Adipocyte (in vitro differentiated cells): ENCODE data around the gene HLCS.

Experiments
- DNase-seq: peaks from one replicate; pipeline ENCODE4 v3.0.0-alpha.2; 2015; ENCODE audit warnings: low read depth
- H3K27me3 ChIP-seq: replicated peaks from 2 replicates; pipeline ENCODE4 v1.7.0; 2013; ENCODE audit warnings: mild to moderate bottlenecking, low read length, moderate library complexity; ENCODE audit not compliant: control insufficient read depth, insufficient read depth
- H3K36me3 ChIP-seq: 2 replicates; pipeline ENCODE4 v1.7.0; 2013; ENCODE audit warnings: low read length, mild to moderate bottlenecking, moderate library complexity; ENCODE audit not compliant: control insufficient read depth, insufficient read depth, severe bottlenecking
- H3K4me1 ChIP-seq: 2 replicates; pipeline ENCODE4 v1.7.0; 2013; ENCODE audit warnings: mild to moderate bottlenecking, low read length, moderate library complexity; ENCODE audit not compliant: control insufficient read depth, insufficient read depth
- H3K4me3 ChIP-seq: 2 replicates; pipeline ENCODE4 v1.7.0; 2013; ENCODE audit warnings: mild to moderate bottlenecking, low read length, moderate library complexity
- H3K9ac ChIP-seq: 2 replicates; pipeline ENCODE4 v1.7.0; 2013; ENCODE audit warnings: mild to moderate bottlenecking, low read length, moderate library complexity
- H3K9me3 ChIP-seq: 2 replicates; pipeline ENCODE4 v1.7.0; 2013; ENCODE audit warnings: mild to moderate bottlenecking, low read length, moderate library complexity; ENCODE audit not compliant: control insufficient read depth

Gene HLCS

DNA sequence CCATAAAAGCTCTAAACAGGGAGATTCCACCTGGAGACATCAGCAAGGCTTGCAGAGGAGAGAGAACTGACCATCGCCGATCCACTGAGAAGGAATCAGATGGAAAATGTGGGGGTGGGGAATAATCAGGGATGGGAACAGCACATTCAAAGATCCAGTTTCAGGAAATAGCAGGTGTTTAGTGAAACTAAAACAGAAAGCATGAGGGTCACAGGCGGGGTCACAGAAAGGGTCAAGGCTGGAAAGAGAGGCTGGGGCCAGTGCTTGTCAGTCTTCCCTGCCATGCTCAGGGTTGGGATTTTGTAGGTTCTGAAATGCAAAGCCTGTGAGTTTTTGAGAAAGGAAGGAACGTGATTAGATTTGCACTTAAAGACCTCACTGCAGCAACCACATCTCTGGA, 103.2 kb downstream of the HLCS start:
- no peak overlapping the region for H3K4me3 ChIP-seq
- DNase-seq: no peak
- H3K9ac ChIP-seq: no peak overlapping the region
- peaks cover 15% of the 10 kb centered on the region for H3K4me1 ChIP-seq
- H3K27me3 ChIP-seq: no peaks in the 10 kb centered on the region
- no peaks in the 10 kb centered on the region for H3K36me3 ChIP-seq
- no peaks in the 10 kb centered on the region for H3K9me3 ChIP-seq

DNA sequence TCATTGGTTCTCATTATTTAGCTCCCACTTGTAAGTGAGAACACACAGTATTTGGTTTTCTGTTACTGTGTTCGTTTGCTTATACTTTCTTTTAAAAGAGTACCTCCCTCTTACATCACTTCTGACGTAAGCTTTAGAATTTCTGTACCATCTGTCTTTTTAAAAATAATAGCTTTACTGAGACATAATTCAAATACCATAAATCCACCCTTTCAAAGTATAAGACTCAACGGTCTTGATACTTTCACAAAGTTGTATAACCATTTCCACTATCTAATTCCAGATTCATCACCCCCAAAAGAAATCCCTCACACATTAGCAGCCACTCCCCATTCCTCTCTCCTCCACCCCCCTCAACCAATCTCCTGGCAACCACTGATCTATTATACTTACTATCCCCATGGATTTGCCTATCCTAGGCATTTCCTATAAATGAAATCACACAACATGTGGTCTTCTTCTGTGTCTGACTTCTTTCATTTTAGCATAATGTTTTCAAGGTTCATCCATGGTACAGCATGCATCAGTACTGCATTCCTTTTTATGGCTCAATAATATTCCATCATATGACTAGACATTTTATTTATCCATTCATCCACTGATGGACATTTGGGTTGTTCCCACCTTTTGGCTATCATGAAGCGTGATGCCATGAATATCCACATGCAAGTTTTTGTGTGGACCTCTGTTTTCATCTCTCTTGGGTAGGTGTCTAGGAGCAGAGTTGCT, 104.7 kb downstream of the HLCS start:
- Histone ChIP-seq H3K36me3 (no peaks in the 10 kb centered on the region), H3K9ac (no peak overlapping the region), H3K4me1 (peaks cover 12% of the 10 kb centered on the region), H3K9me3 (no peaks in the 10 kb centered on the region), H3K4me3 (no peak overlapping the region), H3K27me3 (no peaks in the 10 kb centered on the region)
- no peak for DNase-seq

DNA sequence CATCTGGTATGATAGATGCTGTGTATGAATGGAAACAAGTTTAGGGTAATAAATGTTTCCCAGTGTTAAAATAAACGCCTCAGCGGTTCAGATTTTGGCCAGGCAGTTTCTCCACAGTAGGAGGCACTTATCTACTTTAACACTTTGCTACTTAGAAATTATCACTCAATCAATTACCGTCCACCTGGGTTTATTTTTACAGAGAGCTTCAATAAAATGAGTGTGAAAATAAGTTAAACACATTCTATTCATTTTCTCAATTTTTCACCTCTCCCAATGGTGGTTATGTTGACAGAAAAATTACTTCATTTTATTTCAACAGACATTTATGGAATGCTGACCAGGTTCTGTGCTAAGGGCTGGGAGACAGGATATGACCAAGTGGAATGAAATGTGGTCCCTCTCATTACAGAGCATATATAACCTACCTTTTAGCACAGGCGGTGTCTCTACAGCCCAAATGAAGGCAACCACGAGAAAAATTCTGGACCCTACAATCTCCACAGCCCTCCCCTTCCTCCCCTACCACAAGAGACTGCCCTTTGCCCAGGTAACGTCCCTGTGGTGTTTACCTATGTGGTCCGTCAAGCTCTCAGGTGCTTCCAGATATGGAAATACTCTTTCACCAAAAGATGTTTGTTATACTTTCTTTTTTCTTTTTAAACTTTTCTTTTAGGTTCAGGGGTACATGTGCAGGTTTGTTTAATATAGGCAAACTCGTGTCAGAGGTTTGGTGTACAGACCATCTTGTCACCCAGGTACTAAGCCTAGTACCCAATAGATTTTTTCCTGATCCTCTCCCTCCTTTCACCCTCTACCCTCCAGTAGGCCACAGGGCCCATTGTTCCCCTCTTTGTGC, 105.5 kb downstream of the HLCS start:
- H3K4me1 ChIP-seq: peaks cover 12% of the 10 kb centered on the region
- no peaks in the 10 kb centered on the region for H3K36me3 ChIP-seq
- peak; percentile 34 for DNase-seq
- H3K9me3 ChIP-seq: no peaks in the 10 kb centered on the region
- H3K9ac ChIP-seq: no peak overlapping the region
- no peaks in the 10 kb centered on the region for H3K27me3 ChIP-seq
- H3K4me3 ChIP-seq: no peak overlapping the region

DNA sequence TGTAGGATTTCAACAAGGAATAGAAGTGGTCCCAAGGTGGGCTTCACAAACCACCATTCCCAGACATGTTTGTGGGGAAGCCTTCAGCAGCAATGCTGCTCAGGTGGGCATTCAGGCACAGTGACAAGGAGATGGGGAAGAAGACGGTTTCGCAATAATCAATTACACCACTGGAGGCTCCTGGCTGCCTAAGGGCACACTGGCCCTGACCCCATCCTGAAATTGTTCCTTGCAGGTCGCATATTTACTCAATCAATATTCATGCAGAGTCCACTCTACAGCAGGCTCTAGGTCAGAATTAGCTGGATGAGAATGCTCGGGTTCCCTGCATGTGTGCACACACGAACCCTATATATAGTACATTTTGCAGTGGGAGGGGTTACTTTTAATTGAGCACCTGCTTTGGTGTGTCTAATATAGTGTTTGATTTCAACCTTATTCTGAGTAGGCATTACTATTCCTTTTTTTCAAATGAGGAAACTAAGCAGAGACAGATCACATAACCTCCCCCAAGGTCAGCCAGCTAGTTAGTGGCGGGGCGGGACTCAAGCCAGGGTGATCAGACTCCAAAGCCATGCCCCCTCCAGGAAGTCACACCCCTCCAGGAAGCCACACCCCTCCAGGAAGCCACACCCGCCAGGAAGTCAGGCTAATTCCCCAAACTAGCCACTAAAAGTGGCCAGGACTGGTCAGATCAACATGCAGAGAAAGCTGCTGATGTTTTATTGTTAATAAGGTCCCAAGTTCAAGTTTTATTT, 106.5 kb downstream of the HLCS start:
- Histone ChIP-seq H3K4me3 (no peak overlapping the region), H3K9ac (no peak overlapping the region), H3K9me3 (no peaks in the 10 kb centered on the region), H3K27me3 (no peaks in the 10 kb centered on the region), H3K4me1 (peaks cover 12% of the 10 kb centered on the region), H3K36me3 (no peaks in the 10 kb centered on the region)
- DNase-seq: no peak

DNA sequence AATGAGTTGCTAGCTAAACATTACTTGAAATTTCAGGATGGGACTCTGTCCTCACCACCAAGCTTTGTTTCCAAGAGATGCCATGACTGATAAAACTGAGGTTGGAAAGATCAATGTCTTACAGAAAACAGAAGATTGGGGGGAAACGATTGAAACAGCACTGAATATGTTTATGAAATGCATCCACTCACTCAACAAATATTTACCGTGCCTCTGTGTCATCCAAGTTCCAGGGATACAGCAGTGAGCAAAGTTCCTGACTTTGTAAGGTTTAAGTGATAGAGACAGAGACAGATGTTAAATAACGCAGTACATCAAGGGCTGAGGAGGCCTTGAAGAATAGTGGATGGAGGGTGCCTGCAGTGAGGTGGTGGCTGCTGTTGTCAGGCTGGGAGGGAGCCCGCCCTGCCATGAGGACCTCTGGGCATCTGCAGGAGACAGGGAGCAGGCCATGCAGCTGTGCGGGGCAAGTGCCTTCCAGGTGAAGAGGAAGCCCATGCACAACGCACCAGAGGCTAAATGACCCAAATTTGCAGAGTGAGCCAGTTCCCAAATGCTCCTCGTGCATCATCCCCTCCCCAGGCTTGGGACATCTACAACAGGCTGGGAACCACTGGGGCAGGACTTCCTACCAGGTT, 108.0 kb downstream of the HLCS start:
- Histone ChIP-seq H3K36me3 (no peaks in the 10 kb centered on the region), H3K9me3 (no peaks in the 10 kb centered on the region), H3K9ac (no peak overlapping the region), H3K27me3 (no peaks in the 10 kb centered on the region), H3K4me1 (peaks cover 12% of the 10 kb centered on the region), H3K4me3 (no peak overlapping the region)
- no peak for DNase-seq

DNA sequence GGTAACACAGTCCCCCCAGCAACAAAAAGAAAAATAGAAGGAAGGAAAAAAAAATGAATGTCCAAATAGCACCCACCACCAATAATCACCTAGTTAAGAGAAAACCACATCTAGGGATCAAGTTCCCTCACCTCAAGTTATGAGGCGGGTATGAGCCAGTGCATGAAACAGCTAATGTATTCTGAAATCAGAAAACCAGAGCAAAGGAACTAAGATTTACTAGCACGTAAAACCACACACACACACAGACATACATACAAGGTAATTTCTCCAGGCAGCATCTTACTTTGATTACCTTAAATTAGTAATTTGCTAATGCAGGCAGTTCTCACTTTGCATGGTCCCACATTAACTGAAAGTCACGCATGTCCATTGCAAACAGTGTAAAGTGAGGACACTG, 109.8 kb downstream of the HLCS start:
- Histone ChIP-seq H3K4me1 (peaks cover 12% of the 10 kb centered on the region), H3K9me3 (no peaks in the 10 kb centered on the region)

DNA sequence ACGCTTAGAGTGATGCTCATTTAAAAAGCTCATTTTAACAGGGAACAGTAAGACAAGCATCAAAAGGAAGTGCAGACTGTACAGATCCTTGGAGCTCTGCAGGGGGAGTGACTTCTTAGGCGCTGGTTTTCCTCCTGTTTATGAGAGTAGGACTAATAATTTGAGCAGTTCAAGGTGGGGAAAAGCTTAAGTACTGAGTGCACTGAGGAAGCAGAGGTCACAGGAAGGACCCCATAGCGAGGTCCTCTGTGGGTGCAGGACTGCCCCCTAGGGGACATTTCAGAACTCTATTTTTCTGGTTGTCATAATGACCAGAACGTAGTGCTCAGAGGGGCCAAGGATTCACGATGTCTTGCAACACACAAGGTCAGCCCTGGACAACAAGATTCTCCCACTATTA, 112.1 kb downstream of the HLCS start:
- Histone ChIP-seq H3K9ac (no peak overlapping the region), H3K9me3 (no peaks in the 10 kb centered on the region), H3K27me3 (no peaks in the 10 kb centered on the region), H3K4me3 (no peak overlapping the region), H3K36me3 (no peaks in the 10 kb centered on the region), H3K4me1 (no peaks in the 10 kb centered on the region)
- DNase-seq: peak; percentile 22

More for the DNA sequence above, 109.8 kb downstream of the HLCS start:
- no peaks in the 10 kb centered on the region for H3K36me3 ChIP-seq
- H3K4me3 ChIP-seq: no peak overlapping the region
- DNase-seq: no peak
- no peak overlapping the region for H3K9ac ChIP-seq
- H3K27me3 ChIP-seq: no peaks in the 10 kb centered on the region

DNA sequence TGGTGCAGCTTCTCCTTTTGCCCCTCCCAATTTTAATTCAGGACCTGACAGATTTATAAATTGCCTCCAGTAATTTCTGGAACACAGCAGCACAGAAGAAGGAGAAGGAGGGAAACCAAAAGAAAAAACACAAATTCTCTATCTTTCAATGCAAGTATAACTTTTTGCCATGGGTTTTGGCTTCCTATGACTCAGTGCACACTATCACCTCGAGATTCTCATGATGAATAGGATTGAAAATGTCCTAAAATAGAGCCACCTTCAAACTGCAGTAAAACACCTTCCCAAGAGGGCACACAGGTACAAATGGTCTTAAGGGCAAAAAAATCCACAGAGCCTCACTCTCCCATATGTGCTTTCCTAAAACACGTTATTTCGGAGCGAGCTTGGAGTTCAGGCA, 113.6 kb downstream of the HLCS start:
- no peaks in the 10 kb centered on the region for H3K4me1 ChIP-seq
- no peaks in the 10 kb centered on the region for H3K36me3 ChIP-seq
- no peaks in the 10 kb centered on the region for H3K9me3 ChIP-seq
- DNase-seq: no peak
- no peaks in the 10 kb centered on the region for H3K27me3 ChIP-seq
- H3K4me3 ChIP-seq: no peak overlapping the region
- H3K9ac ChIP-seq: no peak overlapping the region

DNA sequence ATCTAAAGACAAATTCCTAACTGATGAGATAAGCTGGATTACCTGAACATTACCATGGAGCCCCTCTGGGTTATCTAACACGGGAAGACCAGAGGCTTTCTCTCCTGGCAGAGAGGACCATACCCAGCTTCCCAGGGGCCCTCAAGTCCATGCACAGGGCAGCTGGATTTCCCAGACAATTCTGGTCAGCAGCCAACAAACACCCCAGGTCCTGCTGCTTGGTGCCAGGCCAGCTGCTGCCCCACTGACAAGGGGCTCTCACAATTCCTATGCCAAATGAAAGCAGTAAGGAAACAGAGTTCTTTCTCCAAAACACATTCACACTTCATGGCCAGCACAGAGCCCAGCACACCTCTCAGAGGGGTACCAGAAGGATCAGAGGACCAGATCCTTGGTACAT, 114.2 kb downstream of the HLCS start:
- Histone ChIP-seq H3K9me3 (no peaks in the 10 kb centered on the region), H3K36me3 (no peaks in the 10 kb centered on the region), H3K27me3 (no peaks in the 10 kb centered on the region), H3K4me1 (peaks cover under 1% of the 10 kb centered on the region), H3K4me3 (no peak overlapping the region), H3K9ac (no peak overlapping the region)
- DNase-seq: no peak

DNA sequence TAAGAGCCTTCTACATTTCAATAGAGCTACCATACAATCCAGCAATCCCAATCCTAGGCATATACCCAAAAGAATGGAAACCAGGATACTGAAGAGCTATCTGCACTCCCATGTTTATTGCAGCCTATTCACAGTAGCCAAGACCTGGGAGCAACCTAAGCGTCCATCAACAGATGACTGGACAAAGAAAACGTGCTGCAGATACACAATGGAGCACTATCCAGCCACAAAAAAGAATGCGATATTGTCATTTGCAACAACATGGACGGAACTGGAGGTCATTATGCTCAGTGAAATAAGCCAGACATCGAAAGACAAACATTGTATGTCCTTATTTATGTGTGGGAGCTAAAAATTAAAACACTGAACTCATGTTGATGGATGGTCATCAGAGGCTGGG, 115.3 kb downstream of the HLCS start:
- DNase-seq: no peak
- H3K9me3 ChIP-seq: no peaks in the 10 kb centered on the region
- peaks cover 6% of the 10 kb centered on the region for H3K4me1 ChIP-seq
- no peaks in the 10 kb centered on the region for H3K36me3 ChIP-seq
- no peak overlapping the region for H3K9ac ChIP-seq
- H3K27me3 ChIP-seq: no peaks in the 10 kb centered on the region
- no peak overlapping the region for H3K4me3 ChIP-seq

DNA sequence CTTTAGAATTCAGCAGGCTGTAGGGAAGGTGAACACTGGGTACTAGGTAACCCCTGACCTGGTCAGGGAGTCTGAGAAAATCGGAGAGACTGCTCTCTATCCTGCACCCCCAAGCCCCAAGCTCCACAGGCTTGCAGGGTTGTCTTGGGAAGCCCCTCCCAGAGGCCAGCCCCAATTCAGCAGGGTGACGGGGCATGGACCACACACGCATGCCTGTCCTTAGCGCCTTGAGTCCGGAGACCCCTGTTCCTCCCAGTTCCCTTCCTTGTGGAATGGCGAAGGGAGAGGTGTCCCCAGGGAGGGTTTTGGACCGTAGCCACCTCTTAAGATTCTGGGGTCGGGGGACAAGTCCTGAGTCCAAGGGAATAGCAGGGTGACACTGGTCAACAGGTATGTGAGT, 116.1 kb downstream of the HLCS start:
- no peak for DNase-seq
- Histone ChIP-seq H3K9ac (no peak overlapping the region), H3K9me3 (no peaks in the 10 kb centered on the region), H3K4me3 (no peak overlapping the region), H3K4me1 (peaks cover 6% of the 10 kb centered on the region), H3K36me3 (no peaks in the 10 kb centered on the region), H3K27me3 (no peaks in the 10 kb centered on the region)
